GM21526 (cell line): ENCODE results near the gene SSH2.

Experiments used
- ATAC-seq: cut with Tn5 transposase; IDR thresholded peaks from one replicate; pipeline ENCODE4 v1.9.1; 2021; ENCODE audit warnings: moderate library complexity; ENCODE audit not compliant: unreplicated experiment, low FRiP score

Gene SSH2

DNA sequence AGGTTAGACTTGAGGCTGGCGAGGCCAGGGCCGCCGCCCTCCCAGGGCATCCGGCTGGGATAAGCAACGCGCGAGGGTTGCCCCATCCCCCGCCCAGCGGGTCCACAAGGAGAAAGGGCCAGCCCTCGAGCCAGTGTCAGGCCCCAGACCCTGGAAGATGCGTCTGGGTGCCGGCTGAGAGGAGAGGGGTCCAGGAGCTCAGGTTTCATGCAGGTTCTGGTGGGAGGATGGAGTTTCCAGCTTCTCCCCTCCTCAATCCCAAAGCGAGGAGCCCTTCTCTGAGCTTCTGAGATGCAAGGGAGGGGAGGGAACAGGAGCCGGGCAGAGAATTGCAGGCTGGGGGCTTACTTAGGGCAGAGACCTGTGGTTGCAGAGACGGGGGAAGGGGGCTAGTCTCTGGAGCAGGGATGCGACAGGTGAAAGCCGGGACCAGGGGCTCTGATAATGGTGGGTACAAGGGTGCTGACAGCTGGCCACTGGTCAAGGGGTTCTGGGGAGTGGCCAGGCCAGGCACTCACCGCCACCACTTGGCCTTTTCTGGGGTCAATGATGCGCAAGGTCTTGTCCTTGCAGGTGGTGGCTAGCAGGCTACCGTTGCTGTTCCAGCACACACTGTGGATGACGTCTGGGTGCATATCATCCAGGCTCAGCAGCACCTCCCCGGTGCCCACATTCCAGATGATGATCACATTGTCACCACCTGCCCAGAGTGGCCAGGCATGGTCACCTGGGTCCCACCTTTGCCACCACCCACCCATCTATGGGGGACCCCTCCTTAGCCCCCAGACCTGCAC lies 311.6 kb downstream of the SSH2 start:
- ATAC-seq: no peak

DNA sequence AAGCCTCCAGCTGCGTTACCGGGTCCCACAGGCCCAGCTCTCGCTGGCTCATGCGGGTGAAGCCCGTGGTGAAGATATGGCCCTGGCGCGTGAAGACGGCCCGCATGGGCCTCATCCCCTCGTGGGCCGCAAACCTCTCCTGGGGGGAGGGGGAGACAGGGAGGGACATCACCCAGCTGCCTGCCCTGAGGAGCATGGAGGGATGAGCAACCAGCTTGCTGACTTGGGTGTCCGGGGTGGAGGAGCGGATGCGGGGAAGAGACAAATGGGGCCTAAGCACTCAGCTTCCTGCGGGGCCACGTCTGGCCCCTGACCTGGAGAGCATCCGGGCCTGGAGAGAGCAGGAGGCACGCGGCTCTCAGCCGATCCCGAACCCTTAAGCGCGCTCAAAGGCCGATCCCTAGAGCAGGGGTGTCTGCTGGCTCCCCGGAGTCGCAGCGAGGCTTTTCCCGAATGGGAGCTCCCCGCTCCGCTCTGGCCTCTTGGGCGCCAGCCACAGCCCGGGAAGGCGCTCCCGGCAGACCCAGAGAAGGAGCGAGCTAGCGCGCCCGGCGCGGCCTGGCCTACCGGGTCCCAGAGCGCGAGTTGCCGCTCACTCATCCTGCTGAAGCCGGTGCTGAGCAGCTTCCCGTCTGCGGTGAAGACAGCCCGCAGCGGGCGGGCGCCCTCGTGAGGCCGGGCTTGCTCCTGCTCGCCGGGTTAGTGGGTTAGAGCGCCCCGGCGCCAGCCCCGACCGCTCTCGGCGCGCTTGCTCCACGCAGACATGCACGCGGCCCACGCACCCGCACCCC lies 312.4 kb downstream of the SSH2 start:
- no peak for ATAC-seq

DNA sequence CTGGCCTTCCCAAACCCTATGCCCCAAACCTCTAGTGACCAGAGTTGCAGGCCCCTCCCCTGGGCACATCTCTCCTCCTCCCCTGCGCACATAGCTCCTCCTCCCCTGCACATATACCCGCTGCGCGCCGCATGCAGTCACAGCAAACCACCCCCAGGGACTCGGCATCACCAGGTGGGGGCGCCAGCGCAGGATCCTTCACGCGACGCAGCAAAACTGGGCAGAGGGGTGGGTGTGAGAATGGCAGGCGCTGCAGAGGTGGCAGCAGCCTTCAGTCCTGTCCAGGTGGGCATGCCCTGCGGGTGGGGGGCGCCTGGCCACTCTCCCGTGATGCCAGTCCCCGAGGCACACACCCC lies 312.9 kb downstream of the SSH2 start:
- ATAC-seq: peak; percentile 42

DNA sequence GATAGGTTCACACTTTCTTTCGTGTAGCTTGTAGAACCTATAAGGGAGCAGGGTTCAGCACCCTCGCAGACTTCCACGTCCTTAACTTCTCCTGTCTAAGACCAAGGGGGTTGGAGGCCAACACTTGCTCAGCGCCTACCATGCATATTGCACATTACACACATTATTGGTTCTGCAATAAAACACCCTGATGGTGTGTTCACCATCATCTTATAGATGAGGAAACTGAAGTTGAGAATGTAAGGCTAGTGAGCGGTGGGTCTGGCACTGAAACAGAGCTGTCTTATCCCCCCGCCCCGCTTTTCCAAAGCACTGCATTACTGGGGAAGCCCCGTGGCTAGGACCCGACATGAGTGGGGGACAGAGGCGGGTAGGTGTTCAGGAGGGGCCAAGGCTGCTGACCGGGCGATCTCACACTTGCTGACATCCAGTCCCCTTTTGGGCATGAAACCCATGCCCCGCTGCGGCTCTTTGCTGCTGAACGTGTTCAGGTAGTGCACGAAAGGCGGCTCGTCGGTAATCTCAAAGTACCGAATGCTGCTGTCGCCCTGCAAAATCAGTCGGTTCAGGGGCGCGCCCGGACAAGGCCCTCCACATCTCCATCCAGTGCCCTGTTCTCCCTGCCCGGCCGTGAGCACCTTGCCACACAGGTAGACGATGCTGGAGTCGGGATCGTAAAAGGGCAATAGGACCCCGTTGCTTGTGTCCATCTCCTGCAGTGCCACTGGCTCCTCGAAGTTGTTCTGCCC lies 313.6 kb downstream of the SSH2 start:
- ATAC-seq: no peak

DNA sequence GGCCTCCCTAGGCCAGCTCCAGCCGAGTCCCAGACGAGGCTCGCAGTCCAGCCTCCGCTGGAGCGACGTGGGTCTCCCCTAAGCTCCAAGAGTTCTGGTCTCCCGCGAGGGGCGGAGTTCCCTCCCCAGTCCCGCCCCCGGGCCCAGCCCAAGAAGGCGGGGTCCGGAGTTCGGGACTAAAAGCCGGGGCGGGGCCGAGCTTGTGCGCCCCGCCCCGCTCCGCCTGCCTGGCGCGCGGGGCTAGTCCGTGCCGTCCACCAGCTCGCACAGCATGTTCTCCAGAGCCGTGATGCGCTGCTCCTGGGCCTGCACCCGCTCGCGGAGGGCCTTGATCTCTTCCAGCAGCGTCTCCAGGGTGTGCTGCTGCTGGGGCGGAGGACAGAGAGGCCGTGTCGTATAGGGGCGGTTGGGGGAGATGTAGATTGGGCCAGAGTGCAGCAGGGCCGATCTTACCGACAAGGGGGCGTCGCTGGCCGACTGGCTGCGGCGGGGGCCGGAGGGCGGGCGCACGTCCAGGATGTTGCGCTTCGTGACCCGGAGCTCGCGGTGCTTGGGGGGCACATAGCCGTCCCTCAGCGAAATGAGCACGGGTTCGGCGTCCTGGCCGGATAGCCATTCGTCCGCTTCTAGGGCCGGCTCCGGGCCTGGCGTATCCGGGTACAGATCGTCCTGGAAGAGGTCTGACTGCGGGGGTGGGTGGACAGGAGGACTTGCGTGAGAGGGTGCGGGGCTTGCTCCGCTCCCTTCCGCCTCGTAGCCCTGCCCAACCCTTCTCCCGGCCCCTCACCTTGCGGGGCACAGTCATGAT lies 314.3 kb downstream of the SSH2 start:
- ATAC-seq: peak; percentile 42

DNA sequence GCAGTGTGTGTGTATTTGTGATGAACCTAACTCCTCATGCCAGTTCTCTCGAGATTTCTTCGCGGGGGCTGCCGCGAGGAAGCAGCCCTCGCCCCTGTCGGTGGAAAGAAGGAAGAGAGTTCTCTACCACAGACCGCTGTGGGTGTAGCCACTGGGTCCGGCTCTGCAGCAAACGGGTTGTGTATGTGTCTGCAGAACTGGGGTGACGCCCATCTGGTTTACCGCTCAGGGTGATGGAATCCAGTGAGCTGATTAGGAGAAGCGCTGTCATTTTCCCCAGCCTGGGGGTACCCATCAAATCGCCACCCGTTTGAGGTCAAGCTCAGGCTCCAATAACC lies 315.0 kb downstream of the SSH2 start:
- no peak for ATAC-seq

DNA sequence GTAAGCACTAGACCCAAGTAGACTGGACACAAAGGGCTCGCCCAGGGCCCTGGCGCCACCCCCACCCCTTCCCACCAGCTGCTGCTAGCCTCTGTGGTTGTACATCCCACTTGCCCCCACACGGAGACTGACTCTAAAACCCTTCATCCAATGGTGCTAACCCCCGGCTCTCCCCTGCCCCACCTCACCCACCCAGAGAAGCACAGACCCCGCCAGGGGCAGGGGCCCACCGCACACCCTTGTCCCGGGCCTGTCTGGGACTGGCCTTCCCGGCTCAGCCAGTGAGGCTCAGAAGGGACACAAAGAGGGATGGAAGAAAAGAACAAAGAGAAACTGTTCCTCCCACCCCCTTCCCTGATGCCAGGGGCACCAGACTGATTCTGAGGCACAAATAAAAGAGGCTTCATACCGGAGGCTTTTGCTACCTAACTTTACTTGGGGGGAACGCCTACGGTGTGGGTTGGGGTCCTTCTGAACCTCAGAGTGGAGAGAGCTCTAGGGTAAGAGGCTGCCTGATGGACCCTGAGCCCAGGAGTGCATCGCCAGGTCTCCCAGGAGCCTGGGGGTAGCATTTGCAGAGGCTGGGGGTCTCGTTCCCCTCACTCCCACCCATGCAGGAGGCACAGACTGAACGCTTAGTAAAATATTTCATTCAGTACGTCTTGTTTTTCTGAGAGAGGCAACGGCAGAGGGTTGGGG lies 315.5 kb downstream of the SSH2 start:
- ATAC-seq: no peak

DNA sequence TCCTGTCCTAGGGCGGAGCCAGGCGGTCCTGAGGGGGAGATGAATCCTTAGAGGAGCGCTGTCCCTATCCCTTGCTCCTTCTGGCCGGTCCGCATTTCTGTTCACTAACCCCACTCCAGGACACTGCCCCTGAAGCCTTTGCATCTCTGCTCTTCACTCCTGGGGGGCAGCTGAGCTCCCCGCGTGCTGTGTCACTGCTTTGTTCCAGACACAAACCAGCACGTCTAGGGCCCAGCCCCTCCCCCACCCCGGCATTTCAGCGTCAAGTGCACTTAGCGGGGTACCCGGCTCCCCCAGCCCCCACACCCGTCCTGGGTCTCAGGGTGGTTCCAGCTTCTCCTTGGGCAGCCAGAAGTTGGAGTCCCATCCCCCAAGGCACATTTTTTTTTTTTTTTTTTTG lies 316.2 kb downstream of the SSH2 start:
- ATAC-seq: no peak

DNA sequence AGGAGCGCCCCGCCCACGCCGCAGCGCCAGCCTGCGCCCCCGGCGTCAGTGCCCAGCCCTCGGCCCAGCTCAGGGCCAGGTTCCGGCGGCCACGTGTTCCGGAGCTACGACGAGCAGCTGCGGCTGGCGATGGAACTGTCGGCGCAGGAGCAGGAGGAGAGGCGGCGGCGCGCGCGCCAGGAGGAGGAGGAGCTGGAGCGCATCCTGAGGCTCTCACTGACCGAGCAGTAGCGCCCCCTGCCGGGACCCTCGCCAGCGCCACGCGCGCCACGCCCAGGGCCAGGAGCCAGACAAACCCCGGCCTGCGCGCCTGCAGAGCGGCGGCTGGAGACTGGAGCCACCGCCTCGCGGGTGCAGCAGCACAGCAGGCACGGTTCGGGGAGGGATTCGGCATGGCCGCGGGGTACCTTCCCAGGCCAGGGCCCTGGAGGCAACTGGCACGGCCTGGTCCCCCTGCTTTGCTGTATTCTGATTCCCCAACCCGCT lies 316.6 kb downstream of the SSH2 start:
- no peak for ATAC-seq

DNA sequence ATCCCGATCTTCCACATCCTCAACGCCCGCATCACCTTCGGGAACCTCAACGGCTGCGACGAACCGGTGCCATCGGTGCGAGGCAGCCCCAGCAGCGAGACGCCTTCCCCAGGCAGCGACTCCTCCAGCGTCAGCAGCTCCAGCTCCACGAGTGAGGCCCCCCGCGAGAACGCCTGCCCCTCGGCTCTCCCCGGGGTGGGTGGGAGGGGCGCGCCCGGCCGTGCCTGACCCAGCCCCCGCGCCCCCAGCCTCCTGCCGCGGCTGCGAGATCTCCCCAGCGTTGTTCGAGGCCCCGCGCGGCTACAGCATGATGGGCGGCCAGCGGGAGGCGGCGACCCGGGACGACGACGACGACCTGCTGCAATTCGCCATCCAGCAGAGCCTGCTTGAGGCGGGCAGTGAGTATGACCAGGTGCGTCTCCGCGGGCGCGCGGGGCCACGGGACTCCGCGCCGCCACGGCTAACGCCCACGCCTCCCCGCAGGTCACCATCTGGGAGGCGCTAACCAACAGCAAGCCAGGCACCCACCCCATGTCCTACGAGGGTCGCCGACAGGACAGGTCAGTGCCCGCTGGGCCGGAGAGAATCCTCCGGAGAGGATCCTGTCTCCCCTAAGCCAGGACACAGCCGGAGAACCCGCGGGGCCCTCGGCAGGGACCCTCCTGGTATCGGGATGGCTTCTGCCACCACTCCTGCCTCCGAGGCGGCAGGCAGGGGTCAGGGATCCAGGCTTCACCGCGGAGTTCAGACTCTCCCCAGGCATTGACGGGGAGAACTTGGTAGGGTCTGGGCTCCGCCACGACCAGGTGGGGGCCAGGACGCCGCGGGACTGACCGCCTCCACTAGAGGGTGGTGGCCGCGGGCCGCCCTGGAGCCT lies 317.4 kb downstream of the SSH2 start:
- ATAC-seq: no peak

DNA sequence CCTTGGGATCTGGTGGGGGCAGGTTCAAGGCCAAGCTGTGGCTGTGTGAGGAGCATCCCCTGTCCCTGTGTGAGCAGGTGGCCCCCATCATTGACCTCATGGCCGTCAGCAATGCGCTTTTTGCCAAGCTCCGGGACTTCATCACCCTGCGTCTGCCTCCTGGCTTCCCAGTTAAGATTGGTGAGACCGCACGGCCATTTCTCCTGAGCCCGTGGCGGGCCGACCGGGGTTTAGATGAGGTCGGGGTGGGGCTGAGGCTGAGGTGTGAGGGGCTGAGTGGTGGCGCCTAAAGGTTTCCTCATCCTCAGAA lies 318.0 kb downstream of the SSH2 start:
- no peak for ATAC-seq

DNA sequence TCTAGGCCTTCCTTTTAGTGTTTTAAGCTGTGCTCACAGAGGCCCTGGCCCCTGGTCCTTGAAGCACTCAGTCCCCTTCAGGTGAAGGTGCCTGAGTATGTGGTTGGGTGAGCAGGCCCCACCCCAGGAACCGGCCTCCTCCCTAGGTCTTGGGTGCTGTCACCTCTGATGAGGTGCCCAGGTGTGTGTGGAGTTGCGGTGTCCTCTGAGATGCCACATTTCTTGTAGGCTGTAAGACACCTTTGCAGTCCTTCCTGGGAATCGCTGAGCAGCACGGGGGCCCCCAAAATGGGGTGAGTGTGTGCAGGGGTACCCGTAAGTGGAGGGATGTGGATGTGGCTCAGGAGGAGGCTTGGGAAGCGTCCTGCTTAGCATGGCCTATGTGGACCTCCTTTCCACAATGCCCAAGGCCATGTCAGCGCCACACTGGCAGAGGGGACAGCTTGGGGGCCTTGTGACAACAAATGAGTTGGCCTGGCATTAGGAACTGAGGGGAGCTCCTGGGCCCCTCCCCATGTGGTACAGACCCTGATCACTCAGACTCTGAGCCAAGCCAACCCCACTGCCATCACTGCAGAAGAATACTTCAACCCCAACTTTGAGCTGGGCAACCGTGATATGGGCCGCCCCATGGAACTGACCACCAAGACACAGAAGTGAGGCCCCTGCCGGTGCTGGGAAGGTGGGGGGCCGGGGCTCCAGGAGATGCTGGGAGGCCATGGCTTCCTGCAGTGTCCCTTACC lies 318.5 kb downstream of the SSH2 start:
- ATAC-seq: no peak

DNA sequence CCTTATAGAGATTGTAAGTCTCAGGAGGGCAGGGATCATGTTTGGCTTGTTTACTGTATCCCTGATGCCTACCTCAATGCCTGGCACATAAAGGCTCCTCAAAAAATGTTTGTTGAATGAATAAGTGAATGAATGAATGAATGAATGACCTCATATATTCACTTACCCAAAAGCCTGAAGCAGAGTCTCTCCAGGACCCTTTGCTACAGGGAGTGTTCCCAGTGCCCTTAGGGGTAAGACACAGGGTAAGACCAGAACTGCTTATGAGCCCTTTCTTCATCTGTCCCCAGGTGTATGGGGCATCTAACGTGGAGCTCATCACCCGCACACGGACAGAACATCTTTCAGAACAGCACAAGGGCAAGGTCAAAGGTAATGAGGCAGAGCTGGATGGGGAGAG lies 319.6 kb downstream of the SSH2 start:
- ATAC-seq: no peak

DNA sequence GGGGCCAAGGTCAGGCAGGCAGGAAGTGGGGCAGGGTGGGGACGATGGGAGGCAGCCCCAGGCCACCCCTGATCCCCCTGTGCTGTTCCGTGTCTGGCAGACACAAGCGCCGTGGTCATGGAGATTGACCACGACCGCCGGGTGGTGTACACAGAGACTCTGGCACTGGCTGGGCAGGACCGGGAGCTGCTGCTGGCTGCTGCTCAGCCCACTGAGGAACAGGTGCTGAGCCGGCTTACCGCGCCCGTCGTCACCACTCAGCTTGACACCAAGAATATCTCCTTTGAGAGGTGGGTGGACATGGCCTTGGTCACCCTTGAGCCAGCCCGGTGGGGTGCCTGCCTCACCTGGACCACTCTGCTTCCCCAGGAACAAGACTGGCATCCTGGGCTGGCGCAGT lies 321.0 kb downstream of the SSH2 start:
- ATAC-seq: no peak

DNA sequence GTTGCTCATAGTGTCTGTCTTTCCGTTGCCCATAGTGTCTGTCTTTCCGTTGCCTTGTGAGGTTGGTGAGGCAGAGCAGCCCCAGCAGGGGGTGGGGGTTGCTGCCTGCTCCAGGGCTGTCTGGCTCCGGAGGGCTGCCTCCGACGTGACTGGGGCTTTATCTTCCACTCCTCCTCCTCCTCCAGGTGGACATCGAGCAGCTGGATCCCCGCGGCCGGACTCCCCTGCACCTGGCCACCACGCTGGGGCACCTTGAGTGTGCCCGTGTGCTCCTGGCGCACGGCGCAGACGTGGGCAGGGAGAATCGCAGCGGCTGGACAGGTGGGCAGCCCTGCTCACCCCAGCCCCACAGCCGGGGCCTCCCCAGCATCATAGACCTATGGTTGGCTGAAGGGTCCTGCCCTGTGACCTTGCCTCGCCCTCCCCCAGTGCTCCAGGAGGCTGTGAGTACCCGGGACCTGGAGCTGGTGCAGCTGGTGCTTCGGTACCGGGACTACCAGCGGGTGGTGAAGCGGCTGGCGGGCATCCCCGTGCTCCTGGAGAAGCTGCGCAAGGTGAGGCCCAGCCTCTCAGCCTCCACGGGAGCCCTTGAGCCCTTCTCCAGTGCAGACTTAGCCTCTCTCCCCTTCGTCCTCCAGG lies 322.4 kb downstream of the SSH2 start:
- no peak for ATAC-seq

DNA sequence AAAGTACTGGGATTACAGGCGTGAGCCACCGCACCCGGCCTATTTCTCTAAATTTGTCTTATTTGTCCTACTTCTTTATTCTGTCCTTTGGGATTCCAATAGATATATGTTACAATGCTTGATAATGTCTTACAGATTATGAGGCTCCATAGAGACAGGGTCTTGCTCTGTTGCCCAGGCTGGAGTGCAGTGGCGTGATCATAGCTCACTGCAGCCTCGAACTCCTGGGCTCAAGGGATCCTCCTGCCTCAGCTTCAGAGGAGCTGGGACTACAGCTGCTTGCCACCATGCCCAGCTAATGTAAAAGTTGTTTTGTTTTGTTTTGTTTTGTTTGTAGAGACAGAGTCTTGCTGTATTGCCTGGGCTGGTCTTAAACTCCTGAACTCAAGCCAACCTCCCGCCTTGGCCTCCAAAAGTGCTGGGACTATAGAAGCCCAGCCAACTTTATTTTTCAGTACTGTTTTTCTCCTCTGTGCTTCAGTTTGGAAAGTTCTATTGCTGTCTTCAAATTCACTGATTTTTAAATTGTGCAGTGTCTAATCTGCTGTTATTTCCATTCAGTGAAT lies 326.8 kb downstream of the SSH2 start:
- ATAC-seq: no peak

DNA sequence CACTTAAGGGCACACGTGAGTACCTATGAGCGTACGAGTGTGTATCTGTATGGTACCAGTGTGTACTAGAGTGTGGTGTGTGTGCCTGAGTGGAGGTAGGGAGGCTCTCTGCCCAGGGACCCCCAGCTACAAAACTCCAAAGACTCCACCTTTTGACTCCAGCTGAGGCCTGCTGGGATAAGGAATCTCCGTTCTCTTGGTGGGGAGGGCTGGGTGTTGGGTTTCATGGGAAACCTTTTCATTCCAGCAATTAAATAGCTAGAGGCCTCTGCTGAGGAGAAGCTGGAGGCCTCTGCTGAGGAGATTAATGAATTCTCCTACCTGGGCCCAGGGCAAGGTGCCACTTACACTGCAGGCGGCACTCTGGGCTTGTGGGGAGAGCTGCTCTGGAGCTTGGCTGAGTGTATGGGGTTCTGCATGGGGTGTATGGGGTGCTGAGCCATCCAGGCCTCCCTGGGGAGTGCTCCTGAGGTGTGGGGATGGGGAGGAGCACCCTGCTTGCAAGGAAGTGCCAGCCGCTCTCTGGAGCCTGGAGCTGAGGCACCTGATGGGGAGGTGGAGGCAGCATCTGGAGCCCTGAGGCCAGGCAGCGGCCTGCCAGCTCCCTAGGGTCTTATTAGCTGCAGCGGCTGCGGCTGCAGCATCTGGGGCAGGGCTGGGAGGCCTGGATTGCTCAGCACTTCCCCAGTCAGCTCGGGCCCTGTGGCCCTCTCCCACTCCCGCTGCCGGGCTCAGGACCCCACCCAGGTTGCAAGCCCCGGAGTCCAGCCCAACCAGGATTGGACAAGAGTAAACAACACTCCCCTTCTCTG lies 332.5 kb downstream of the SSH2 start:
- no peak for ATAC-seq
